ENCODE results near the gene RNU2-1. TPM values are rescaled to one million over a fixed set of nuclear protein-coding genes. Genes with fewer than 3 reads are reported as not detected.

RNU2-1 gene
- total and polyA plus RNA-seq, 2 of the 13 experiments (the other 11 are each of a cell fraction or from before 2014, with no cell fraction given) = not detected

DNA sequence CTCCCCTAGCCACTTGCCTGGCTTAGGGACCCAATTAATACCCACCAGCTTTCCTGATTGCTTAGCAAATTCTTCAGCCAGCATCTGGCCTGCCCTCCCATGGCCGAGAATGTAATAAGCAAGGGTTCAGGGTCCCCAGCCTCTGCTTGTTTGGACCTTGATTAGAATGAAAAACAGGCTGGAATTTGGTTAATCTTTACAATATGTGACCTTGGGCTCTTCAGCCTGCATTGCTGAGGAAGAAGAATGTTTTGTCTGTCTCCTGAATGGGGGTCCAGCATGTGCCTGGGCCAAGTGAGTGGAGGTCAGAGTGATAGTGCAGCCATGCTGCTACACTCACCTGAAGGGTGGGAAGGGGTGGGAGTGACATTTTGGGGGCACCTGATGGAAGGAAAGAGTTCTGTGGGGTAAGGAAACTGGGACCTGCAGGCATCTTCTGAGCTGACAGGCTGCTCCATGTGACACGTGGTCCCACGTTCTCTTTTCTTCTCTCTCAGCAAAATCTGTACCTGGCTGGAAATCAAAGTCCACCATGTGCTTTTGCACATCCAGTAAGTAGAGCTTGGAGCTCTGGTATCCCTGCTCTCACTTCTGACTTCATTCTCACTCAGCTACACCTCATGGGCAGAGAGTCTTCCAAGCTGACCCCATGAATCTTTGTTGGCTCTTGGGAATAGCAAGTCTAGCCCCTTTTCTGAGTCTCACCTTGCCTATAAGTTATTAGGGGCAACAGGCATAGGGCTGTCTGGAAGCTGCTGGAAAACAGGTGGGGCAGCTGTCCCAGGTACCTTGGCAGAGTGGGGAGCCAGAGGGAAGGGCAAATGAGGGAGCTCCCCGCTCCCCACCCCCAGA is 16.8 kb downstream of the RNU2-1 start (continued):
- TF ChIP-seq, protein P1, sequence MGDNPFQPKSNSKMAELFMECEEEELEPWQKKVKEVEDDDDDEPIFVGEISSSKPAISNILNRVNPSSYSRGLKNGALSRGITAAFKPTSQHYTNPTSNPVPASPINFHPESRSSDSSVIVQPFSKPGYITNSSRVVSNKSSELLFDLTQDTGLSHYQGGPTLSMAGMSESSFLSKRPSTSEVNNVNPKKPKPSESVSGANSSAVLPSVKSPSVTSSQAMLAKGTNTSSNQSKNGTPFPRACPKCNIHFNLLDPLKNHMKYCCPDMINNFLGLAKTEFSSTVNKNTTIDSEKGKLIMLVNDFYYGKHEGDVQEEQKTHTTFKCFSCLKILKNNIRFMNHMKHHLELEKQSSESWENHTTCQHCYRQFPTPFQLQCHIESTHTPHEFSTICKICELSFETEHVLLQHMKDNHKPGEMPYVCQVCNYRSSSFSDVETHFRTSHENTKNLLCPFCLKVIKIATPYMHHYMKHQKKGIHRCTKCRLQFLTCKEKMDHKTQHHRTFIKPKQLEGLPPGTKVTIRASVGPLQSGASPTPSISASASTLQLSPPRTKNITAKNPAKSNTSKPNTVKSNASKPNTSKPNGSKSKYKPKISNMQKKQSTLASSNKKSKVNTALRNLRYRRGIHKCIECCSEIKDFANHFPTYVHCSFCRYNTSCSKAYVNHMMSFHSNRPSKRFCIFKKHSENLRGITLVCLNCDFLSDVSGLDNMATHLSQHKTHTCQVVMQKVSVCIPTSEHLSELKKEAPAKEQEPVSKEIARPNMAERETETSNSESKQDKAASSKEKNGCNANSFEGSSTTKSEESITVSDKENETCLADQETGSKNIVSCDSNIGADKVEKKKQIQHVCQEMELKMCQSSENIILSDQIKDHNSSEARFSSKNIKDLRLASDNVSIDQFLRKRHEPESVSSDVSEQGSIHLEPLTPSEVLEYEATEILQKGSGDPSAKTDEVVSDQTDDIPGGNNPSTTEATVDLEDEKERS (CRISPR knock-in tag; IDR thresholded peaks at IDR 0.05) = peak; percentile 97
- no peak for TF ChIP-seq ZNF883 (CRISPR knock-in tag; IDR thresholded peaks at IDR 0.05; ENCODE audit: not compliant biosample characterization)
- 0 out of 2 replicates have a peak, but pooled peaks have one; percentile 14 for TF ChIP-seq BRCA1 (CRISPR knock-in tag; IDR thresholded peaks at IDR 0.05)
- 0 out of 2 replicates have a peak, but pooled peaks have one; percentile 40 for TF ChIP-seq JUNB (CRISPR knock-in tag; IDR thresholded peaks at IDR 0.05; ENCODE audit: borderline replicate concordance)
- TF ChIP-seq ZNF12 (CRISPR knock-in tag; IDR thresholded peaks at IDR 0.05) = no peak; the same call in 1 of the 2 replicates
- TF ChIP-seq, protein P2, sequence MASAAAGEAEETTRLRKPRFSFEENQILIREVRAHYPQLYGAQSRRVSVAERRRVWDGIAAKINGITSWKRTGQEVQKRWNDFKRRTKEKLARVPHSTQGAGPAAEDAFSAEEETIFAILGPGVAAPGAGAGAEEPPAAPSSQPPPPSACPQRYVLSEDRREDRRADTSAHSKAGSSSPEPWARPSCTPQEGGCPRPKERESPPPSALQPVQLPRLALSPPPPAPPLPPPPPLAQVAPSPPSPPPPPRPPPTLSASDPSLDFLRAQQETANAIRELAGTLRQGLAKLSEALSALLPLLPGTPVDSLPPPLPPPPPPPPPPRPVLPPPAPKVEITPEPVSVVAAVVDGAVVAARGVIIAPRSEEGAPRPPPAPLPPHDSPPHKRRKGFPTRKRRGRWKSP (CRISPR knock-in tag; IDR thresholded peaks at IDR 0.05) = peak; percentile 52; the same call in 1 of the 2 replicates
- TF ChIP-seq, protein P3, sequence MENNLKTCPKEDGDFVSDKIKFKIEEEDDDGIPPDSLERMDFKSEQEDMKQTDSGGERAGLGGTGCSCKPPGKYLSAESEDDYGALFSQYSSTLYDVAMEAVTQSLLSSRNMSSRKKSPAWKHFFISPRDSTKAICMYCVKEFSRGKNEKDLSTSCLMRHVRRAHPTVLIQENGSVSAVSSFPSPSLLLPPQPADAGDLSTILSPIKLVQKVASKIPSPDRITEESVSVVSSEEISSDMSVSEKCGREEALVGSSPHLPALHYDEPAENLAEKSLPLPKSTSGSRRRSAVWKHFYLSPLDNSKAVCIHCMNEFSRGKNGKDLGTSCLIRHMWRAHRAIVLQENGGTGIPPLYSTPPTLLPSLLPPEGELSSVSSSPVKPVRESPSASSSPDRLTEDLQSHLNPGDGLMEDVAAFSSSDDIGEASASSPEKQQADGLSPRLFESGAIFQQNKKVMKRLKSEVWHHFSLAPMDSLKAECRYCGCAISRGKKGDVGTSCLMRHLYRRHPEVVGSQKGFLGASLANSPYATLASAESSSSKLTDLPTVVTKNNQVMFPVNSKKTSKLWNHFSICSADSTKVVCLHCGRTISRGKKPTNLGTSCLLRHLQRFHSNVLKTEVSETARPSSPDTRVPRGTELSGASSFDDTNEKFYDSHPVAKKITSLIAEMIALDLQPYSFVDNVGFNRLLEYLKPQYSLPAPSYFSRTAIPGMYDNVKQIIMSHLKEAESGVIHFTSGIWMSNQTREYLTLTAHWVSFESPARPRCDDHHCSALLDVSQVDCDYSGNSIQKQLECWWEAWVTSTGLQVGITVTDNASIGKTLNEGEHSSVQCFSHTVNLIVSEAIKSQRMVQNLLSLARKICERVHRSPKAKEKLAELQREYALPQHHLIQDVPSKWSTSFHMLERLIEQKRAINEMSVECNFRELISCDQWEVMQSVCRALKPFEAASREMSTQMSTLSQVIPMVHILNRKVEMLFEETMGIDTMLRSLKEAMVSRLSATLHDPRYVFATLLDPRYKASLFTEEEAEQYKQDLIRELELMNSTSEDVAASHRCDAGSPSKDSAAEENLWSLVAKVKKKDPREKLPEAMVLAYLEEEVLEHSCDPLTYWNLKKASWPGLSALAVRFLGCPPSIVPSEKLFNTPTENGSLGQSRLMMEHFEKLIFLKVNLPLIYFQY (CRISPR knock-in tag; IDR thresholded peaks at IDR 0.05; ENCODE audit: borderline replicate concordance) = peak; percentile 91
- TF ChIP-seq ZNF562 (CRISPR knock-in tag; IDR thresholded peaks at IDR 0.05; ENCODE audit: borderline replicate concordance) = no peak
- TF ChIP-seq NCOA1 (CRISPR knock-in tag; IDR thresholded peaks at IDR 0.05) = no peak; the same call in 1 of the 2 replicates
- TF ChIP-seq ARNT2 (CRISPR knock-in tag; IDR thresholded peaks at IDR 0.05; ENCODE audit: low read depth) = peak; percentile 25; the same call in 1 of the 2 replicates
- TF ChIP-seq, protein P4, sequence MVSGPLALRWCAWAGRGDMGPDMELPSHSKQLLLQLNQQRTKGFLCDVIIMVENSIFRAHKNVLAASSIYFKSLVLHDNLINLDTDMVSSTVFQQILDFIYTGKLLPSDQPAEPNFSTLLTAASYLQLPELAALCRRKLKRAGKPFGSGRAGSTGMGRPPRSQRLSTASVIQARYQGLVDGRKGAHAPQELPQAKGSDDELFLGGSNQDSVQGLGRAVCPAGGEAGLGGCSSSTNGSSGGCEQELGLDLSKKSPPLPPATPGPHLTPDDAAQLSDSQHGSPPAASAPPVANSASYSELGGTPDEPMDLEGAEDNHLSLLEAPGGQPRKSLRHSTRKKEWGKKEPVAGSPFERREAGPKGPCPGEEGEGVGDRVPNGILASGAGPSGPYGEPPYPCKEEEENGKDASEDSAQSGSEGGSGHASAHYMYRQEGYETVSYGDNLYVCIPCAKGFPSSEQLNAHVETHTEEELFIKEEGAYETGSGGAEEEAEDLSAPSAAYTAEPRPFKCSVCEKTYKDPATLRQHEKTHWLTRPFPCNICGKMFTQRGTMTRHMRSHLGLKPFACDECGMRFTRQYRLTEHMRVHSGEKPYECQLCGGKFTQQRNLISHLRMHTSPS (CRISPR knock-in tag; IDR thresholded peaks at IDR 0.05; ENCODE audit: low read depth) = peak; percentile 17; the same call in 1 of the 2 replicates
- no peak for TF ChIP-seq CHCHD3 (CRISPR knock-in tag; IDR thresholded peaks at IDR 0.05)
- TF ChIP-seq BHLHE40 (IDR thresholded peaks at IDR 0.05; ENCODE audit: low read length) = peak; percentile 57
- no peak for TF ChIP-seq PHF20 (CRISPR knock-in tag; IDR thresholded peaks at IDR 0.05)
- TF ChIP-seq TBX3 (IDR thresholded peaks at IDR 0.05; ENCODE audit: borderline replicate concordance) = 0 out of 2 replicates have a peak, but pooled peaks have one; percentile 16
- TF ChIP-seq, protein P5, sequence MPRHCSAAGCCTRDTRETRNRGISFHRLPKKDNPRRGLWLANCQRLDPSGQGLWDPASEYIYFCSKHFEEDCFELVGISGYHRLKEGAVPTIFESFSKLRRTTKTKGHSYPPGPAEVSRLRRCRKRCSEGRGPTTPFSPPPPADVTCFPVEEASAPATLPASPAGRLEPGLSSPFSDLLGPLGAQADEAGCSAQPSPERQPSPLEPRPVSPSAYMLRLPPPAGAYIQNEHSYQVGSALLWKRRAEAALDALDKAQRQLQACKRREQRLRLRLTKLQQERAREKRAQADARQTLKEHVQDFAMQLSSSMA (CRISPR knock-in tag; IDR thresholded peaks at IDR 0.05) = peak; percentile 59; the same call in 1 of the 2 replicates
